Urinary bladder (tissue), 4 donors: ENCODE results near the gene C6orf118. TPM values are rescaled to one million over a fixed set of nuclear protein-coding genes. Genes with fewer than 3 reads are reported as not detected.

Source experiments
- DNase-seq: peaks from one replicate; pipeline ENCODE4 v3.0.0-alpha.2; 2015; ENCODE audit errors: extremely low spot score
- H3K27ac ChIP-seq: one replicate; pipeline ENCODE4 v1.5.1; 2013; ENCODE audit warnings: low read depth, mild to moderate bottlenecking, moderate library complexity
- H3K36me3 ChIP-seq: one replicate; pipeline ENCODE4 v1.6.1; 2013; ENCODE audit warnings: mild to moderate bottlenecking, moderate library complexity; ENCODE audit not compliant: insufficient read depth
- H3K4me1 ChIP-seq: one replicate; pipeline ENCODE4 v1.6.1; 2013; ENCODE audit warnings: mild to moderate bottlenecking, moderate library complexity; ENCODE audit not compliant: insufficient read depth
- H3K4me3 ChIP-seq: one replicate; pipeline ENCODE4 v1.5.1; 2013; ENCODE audit warnings: low read depth, low read length
- WGBS: extraction: QIAGEN DNeasy Blood & Tissue Kit; methylation state at CpG from one replicate; pipeline ENCODE4 v1.1.7; 2013; 5-methylcytosine and 5-hydroxymethylcytosine counted together
- polyA plus RNA-seq: library from polyadenylated mRNA; stranded (reverse); fragments of 200-250 nt; gene quantifications from one replicate; pipeline ENCODE4 v1.2.3, GENCODE V29; 2013
- total RNA-seq: library from RNA; depleted of rRNA; stranded (reverse); fragments of >200 nt; gene quantifications from one replicate; pipeline ENCODE4 v1.2.3, GENCODE V29; 2014
- donor health status: healthy with polysubstance abuse.
- donor health status: healthy.

C6orf118 gene
- total and polyA plus RNA-seq, 2 donors = not detected

GRCh38 chr6:165231581-165232561 lies 77.5 kb downstream of the C6orf118 start:
- H3K4me1 ChIP-seq = no peaks in the 10 kb centered on the region
- no peak overlapping the region for H3K4me3 ChIP-seq
- H3K27ac ChIP-seq = no peak overlapping the region
- H3K36me3 ChIP-seq = no peaks in the 10 kb centered on the region
- DNase-seq = peak; percentile 35
- 50% methylated on average over 17 of the region's 17 CpGs for WGBS

GRCh38 chr6:165231177-165231576 lies 78.2 kb downstream of the C6orf118 start:
- no peaks in the 10 kb centered on the region for H3K36me3 ChIP-seq
- no peak overlapping the region for H3K4me3 ChIP-seq
- DNase-seq = no peak
- WGBS = 79% methylated on average over 3 of the region's 3 CpGs
- H3K4me1 ChIP-seq = no peaks in the 10 kb centered on the region
- no peak overlapping the region for H3K27ac ChIP-seq
